Measurements from ENCODE around the gene CASD1. TPM values are rescaled to one million over a fixed set of nuclear protein-coding genes. Genes with fewer than 3 reads are reported as not detected.

The CASD1 gene
- total RNA-seq, 1 experiment from 2014 or later: 5.8 TPM

GRCh38 chr7:94514140-94514889 lies 4.7 kb downstream of the CASD1 start:
- ATAC-seq (no peak), DNase-seq (ENCODE audit: low read depth, low spot score) (no peak)
- TF ChIP-seq ZBTB33 (IDR thresholded peaks at IDR 0.05; ENCODE audit: extremely low read depth, insufficient replicate concordance, low read length): no peak
- TF ChIP-seq MAX (IDR thresholded peaks at IDR 0.05): no peak
- TF ChIP-seq ELF1 (IDR thresholded peaks at IDR 0.05; ENCODE audit: borderline replicate concordance, low read depth): no peak
- TF ChIP-seq RAD21 (IDR thresholded peaks at IDR 0.05; ENCODE audit: low read depth): no peak
- TF ChIP-seq ZFX (IDR thresholded peaks at IDR 0.05): no peak
- no peak for TF ChIP-seq FOSL1 (IDR thresholded peaks at IDR 0.05; ENCODE audit: low read depth)
- TF ChIP-seq CBX3 (IDR thresholded peaks at IDR 0.05; ENCODE audit: low read depth): no peak
- no peak for TF ChIP-seq TCF7L2 (IDR thresholded peaks at IDR 0.05; ENCODE audit: borderline replicate concordance, extremely low read depth, insufficient read depth, insufficient read length)
- no peak for TF ChIP-seq CTCF (IDR thresholded peaks at IDR 0.05 in 2 of 3, conservative IDR thresholded peaks at IDR 0.05 in 1 of 3; ENCODE audit: borderline replicate concordance in 1 of 3, insufficient read depth in 1 of 3, low read depth in 2 of 3, low read length in 2 of 3)
- H3K79me2 ChIP-seq (ENCODE audit: insufficient read depth, low read length): no peaks in the 10 kb centered on the region; the same call in 1 of the 2 replicates
- ChIA-PET CTCF (no interaction called here), RAD21 (ENCODE audit: low non-redundant PET in 1 of 2, low total read pairs in 2 of 2, uncharacterized antibody in 2 of 2, unreplicated experiment in 2 of 2) (no interaction called here), POLR2A (no interaction called here)
- H3K27ac ChIP-seq (ENCODE audit: low read depth, low read length): no peak overlapping the region
- no peaks in the 10 kb centered on the region for H3K9me3 ChIP-seq (ENCODE audit: control insufficient read depth in 1 of 2, insufficient read depth in 1 of 2, low read depth in 1 of 2, low read length in 2 of 2)
- no peaks in the 10 kb centered on the region for H4K20me1 ChIP-seq (ENCODE audit: insufficient read depth)
- BruUV-seq (replicated peaks): no TSS peak
- intact Hi-C loops (cut with micrococcal nuclease): loop anchor here (5.0 kb wide), 1 partner anchor 143 kb away; the partner anchor contains the start of gene SGCE
- no peak overlapping the region for H3K4me2 ChIP-seq (ENCODE audit: low read length)
- no peaks in the 10 kb centered on the region for H3K9me2 ChIP-seq (ENCODE audit: insufficient read depth)
- H3K36me3 ChIP-seq (ENCODE audit: control insufficient read depth in 1 of 2, insufficient read depth in 2 of 2, low read length in 2 of 2): no peaks in the 10 kb centered on the region
- no peak overlapping the region for H2AFZ ChIP-seq (ENCODE audit: low read depth, low read length, poor library complexity, severe bottlenecking)
- H3K4me3 ChIP-seq (replicated peaks in 1 of 2; ENCODE audit: low read depth in 1 of 2, low read length in 2 of 2): no peak overlapping the region
- no peaks in the 10 kb centered on the region for H3K27me3 ChIP-seq (ENCODE audit: insufficient read depth, low read length)
- H3K4me1 ChIP-seq (ENCODE audit: control insufficient read depth in 1 of 2, insufficient read depth in 2 of 2, low read length in 2 of 2): peaks cover 3 to 4% of the 10 kb centered on the region in 2 experiments; a peak in 2 of 4 replicates
- H3K9ac ChIP-seq (ENCODE audit: low read length): no peak overlapping the region
